Measurements from ENCODE around the gene SLIT3.

The SLIT3 gene

DNA sequence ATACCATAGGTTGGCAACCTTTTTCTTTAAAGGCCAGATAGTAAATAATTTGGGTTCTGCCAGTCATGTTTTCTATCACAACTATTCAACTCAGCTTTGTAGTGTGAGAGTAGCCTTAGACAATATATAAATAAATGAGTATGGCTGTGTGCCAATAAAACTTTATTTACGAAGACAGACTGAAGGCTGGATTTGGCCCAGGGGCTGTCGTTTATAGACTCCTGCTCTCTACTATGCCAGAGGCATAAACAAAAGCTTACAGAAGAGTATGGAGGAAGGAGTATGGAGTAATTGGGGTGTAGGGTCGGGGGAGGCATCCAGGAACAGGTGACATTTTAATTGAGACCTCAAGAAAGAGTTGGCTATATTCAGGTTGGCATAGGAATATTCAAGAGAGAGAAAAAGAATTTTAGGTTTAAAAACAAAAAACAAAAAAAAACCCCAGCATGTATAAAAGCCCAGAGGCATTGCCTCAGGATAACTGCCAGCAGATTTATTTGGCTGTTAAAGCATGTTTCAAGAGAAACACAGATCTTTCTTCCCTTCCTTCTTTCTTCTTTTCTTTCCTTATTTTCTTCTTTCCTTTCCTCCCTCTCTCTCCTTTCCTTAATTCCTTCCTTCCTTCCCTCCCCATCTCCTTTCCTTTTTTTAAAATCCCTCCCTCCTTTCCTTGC is 39.9 kb downstream of the SLIT3 start:
- no peak for DNase-seq

GRCh38 chr5:169258372-169259000 is 42.5 kb downstream of the SLIT3 start:
- DNase-seq, result no peak

GRCh38 chr5:169256191-169256590 is 44.7 kb downstream of the SLIT3 start:
- DNase-seq, result no peak

DNA sequence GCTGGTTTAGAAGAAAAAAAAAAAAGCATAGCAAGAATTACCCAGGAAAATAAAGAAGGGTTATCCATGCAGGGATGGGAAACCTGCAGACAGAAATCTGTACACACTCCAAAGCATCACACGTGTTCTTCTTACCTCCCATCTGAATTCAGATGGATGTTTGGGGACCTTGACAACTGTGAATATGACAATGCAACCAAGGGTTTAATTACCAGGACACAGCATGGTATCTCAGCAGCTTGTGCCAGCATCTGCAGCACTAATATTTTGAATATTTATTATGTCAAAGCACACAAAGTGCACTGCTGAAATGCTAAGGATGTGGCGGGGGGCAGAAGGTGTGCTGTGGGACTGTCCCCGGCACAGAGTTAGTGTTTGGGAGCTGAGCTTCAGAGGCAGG is 47.9 kb downstream of the SLIT3 start:
- DNase-seq, result no peak

DNA sequence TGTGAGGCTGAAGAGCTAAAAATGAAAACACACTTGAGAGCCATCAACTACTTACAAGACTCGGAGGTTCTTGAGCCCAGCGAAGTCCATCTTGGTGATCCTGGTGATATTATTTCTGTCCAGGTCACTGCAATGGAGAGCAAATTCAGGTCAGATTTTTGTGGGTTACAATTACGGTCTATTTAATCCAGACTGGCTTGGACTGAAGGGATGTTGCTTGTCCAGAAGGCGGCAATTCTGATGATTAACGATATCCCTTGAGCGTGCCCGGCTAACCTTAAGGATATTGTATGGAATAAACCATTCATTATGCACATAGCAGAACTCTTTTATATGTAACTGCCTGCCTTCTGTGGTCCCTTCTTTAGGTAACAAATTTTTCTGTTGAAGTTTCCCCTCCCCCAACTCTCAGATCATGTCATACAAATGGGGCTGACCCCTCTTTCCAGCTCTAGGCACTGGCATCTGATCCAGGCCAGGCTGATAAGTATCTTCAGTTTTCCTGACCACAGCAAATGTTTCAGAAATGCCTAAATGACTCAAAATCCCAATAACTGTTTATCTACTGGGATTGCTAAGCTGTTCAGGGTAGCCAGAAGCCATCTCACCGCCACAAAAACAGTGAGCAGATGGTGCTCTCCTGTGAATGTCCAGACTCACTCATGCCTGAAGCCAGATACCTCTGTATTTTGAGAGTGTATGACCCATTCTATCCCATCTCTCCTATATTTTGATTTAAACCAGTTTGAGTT is 49.4 kb downstream of the SLIT3 start:
- DNase-seq, result no peak

GRCh38 chr5:169250887-169251286 is 50.1 kb downstream of the SLIT3 start:
- DNase-seq, result no peak

DNA sequence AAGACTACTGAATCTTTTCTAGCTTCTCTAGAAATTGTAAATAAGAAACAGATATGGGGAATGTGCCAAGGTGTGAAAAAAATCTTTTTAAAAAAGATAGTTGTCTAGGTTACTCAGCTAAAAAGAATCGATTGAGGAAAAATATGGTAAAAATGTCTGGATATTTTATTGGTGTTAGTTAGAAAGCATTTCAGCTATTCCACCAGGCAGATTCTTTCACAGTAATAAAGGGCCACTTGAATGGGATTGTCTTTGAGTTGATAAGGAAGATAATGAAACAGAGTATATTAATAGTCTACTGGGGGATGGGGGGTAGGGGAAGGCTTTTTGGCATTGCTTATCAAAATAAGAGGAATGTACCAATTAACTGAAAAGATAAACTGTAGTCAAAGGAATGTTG is 51.9 kb downstream of the SLIT3 start:
- DNase-seq, result no peak

GRCh38 chr5:169248550-169248949 is 52.4 kb downstream of the SLIT3 start:
- DNase-seq, result no peak

DNA sequence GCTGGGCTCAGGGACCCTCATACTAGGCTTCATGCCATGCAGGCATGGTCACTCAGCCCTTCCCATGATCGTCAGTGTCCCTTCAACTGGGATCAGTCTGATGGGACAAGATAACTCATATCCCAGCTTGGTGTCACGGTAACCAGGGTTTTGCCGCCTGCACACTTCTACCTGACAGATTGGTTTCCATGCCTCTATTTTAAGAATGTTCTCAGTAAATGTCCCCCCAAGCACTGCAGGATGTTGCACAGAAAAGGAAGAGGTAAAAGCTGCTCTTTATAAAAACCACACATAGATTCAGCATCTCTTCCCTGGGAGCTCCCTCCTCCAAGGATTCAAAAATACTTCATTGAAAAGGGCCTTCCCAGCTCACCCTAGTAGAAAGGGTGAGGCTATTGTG is 56.1 kb downstream of the SLIT3 start:
- DNase-seq, result no peak

- DNase-seq, result no peak
Observed at GRCh38 chr5:169243651-169244422, 57.1 kb downstream of the SLIT3 start.

DNA sequence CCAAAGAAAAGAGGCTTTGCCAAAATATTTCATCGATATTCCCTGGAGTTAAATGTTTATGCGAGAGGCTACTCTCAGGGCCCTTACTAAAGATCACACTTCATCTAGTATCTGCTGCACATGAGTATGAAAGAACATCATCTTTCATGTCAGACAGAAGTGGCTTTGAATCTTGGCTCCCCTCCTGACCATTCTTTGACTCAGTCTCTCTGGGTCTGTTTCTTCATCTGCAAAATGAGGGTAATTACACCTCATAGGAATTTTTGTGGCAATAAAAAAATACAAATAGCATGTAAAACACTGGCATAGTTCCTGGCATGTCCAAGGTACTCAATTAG is 58.1 kb downstream of the SLIT3 start:
- DNase-seq, result no peak

DNA sequence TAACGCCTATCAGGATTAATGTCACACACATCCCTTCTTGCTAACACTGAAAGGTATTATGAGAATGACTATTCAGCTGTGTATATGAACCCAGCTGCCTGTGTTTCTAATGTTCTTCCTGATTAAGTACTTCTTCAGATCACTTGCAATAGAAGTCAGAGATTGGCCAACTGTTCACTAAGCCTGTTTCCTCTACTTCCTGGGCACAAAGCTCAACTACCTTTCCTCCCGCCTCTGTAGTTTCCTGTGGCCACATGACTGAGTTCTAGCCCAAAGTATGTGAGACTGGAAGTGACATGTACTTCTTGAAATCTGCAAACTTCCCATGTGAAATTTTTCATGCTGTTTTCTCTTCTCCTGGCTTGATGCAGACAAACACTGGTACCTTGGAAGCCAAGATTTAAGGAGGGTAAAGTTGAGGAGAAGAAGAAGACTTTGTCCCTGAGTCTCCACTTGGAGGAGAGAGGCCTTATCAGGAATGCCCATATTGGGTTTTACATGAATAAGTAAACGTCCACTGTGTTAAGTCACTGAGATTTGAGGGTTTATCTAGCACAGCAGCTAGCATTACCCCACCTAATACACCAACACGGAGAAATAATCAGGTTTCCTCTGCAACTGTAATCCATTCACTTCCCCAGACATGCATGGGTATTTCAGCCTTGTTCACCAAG is 58.6 kb downstream of the SLIT3 start:
- no peak for DNase-seq

DNA sequence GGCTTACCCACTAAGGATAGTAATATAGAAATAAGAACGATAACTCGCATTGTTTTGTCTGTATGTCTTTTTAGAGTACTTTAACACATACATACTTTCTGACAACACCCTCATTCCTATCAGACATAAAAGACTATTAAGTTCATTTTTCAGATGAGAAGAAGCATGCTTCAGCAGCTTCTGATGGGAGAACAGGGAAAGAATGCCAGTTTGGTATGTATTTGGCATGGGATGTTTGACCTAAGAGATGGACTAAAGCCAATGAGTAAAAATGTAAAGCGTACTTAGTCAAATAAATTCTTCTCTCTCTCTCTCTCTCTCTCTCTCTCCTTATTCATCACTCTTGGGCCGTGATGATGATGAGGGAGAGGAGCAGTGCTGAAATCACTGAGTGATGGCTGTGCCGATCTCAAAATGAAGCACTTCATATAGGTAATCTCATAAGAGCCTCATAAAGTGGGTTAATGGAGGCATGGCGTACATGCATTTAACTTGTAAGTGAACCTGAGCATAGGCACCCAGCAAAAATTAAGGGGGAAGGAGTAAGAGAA is 71.5 kb downstream of the SLIT3 start:
- no peak for DNase-seq

DNA sequence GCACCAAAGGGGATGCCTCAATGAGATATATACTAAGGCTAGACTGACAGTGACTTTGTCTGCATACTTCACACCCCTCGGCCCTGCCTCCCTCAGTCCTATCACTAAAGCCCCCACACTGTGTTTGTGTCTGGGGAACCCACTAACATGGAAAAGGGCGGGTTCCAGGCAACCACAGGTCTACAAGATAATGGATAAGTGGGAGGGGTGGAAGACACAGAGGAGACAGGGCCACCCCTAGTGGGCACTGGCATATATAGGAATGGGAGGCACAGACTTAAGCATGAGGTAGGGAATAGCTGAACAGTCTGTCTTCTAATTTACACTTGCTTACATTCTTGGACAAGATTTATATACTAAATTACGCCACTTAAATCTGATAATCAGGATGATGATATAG is 74.0 kb downstream of the SLIT3 start:
- DNase-seq, result no peak

GRCh38 chr5:169225830-169226356 is 75.0 kb downstream of the SLIT3 start:
- no peak for DNase-seq

GRCh38 chr5:169223595-169223953 is 77.4 kb downstream of the SLIT3 start:
- DNase-seq, result no peak

- DNase-seq, result no peak
Observed at GRCh38 chr5:169222934-169223594, 77.9 kb downstream of the SLIT3 start.

DNA sequence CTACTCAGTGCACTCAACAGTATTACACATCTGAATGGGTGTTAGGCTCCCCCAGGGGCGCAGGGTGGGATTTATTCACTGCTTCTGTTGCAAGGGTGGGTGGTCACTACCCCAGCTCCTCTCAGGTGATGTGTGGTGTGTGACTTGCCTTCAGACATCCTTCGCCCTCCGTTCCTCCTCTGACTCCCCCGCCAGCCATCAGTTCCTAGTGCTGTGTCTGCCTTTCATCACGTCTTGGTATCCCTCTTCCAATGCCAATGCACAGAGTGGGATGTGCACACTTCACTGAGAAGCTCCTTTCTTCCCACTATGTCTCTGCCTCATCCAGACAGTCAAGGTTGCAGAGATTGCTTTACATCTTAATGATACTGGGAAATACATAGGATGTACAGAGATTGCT is 79.4 kb downstream of the SLIT3 start:
- no peak for DNase-seq

DNA sequence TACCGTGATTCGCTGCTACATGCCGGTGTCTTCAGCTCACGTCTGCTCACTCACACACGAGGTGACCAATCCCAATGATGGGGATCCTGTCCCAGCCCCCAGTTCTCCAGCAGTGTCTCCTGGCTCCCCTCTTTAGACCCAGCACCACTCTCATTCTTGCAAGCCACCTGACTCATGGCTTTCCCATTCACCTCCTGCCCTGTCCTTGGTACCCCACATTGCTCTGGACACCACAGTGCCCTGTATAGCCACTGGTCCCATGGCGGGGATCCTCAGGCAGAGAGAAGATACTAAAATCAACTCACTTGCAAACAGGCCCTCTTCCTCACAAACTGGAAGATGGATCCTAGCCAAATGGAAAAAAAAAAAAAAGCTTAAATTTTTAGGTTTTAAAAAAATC is 81.0 kb downstream of the SLIT3 start:
- no peak for DNase-seq

- no peak for DNase-seq
Observed at GRCh38 chr5:169219351-169219750, 81.6 kb downstream of the SLIT3 start.

DNA sequence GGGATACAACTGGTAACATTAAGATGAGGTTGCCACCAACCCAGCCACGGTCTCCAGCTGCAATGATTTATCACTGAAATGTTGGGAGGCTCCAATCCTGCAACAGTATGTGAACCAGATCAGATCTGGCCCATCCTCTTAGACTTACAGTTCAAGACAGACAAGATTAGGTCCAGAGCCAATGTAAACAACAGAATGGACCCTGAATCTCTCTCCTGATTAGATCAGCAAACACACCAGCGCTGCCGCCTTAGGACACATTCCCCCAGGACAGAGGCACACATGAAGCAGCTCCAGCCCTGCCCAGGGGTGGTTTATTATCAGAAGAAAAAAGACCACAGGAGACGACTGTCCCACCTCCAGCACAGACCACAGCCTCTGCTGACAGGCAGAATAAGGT is 82.1 kb downstream of the SLIT3 start:
- DNase-seq, result no peak

GRCh38 chr5:169218176-169218575 is 82.8 kb downstream of the SLIT3 start:
- DNase-seq, result no peak
